ENCODE results near the gene GJB3.

The GJB3 gene

DNA sequence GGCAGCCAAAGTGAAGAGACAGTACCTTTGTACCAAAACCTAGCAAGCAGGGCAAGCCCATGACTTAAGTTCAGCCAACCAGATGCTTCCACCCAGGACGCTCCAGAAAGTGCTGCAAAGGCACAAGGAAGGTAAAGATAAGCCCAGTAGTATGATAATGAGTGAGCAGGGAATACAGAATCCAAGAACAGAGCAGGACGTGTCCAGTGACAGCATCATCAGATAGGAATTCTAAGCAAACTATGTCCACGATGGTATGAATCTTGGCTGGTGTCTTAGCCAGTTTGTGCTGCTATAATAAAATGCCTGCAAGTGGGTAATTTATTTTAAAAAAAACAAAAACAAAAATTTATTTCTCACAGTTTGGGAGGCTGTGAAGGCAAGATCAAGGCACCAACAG is 25.4 kb downstream of the GJB3 start:
- TF ChIP-seq FOXP2 (optimal IDR thresholded peaks at IDR 0.05; ENCODE audit: borderline replicate concordance, extremely low read depth, extremely low read length, insufficient read depth) (no peak), SIN3A (IDR thresholded peaks at IDR 0.05; ENCODE audit: borderline replicate concordance, insufficient read depth, low read length) (no peak), POLR2AphosphoS5 (IDR thresholded peaks at IDR 0.05; ENCODE audit: low read depth, low read length) (no peak), TAF1 (IDR thresholded peaks at IDR 0.05; ENCODE audit: borderline replicate concordance, insufficient read depth, low read length) (no peak)
- TF ChIP-seq, protein P1, sequence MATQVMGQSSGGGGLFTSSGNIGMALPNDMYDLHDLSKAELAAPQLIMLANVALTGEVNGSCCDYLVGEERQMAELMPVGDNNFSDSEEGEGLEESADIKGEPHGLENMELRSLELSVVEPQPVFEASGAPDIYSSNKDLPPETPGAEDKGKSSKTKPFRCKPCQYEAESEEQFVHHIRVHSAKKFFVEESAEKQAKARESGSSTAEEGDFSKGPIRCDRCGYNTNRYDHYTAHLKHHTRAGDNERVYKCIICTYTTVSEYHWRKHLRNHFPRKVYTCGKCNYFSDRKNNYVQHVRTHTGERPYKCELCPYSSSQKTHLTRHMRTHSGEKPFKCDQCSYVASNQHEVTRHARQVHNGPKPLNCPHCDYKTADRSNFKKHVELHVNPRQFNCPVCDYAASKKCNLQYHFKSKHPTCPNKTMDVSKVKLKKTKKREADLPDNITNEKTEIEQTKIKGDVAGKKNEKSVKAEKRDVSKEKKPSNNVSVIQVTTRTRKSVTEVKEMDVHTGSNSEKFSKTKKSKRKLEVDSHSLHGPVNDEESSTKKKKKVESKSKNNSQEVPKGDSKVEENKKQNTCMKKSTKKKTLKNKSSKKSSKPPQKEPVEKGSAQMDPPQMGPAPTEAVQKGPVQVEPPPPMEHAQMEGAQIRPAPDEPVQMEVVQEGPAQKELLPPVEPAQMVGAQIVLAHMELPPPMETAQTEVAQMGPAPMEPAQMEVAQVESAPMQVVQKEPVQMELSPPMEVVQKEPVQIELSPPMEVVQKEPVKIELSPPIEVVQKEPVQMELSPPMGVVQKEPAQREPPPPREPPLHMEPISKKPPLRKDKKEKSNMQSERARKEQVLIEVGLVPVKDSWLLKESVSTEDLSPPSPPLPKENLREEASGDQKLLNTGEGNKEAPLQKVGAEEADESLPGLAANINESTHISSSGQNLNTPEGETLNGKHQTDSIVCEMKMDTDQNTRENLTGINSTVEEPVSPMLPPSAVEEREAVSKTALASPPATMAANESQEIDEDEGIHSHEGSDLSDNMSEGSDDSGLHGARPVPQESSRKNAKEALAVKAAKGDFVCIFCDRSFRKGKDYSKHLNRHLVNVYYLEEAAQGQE (IDR thresholded peaks at IDR 0.05; ENCODE audit: insufficient read depth in 1 of 2, low read depth in 2 of 2, low read length in 2 of 2), result no peak

DNA sequence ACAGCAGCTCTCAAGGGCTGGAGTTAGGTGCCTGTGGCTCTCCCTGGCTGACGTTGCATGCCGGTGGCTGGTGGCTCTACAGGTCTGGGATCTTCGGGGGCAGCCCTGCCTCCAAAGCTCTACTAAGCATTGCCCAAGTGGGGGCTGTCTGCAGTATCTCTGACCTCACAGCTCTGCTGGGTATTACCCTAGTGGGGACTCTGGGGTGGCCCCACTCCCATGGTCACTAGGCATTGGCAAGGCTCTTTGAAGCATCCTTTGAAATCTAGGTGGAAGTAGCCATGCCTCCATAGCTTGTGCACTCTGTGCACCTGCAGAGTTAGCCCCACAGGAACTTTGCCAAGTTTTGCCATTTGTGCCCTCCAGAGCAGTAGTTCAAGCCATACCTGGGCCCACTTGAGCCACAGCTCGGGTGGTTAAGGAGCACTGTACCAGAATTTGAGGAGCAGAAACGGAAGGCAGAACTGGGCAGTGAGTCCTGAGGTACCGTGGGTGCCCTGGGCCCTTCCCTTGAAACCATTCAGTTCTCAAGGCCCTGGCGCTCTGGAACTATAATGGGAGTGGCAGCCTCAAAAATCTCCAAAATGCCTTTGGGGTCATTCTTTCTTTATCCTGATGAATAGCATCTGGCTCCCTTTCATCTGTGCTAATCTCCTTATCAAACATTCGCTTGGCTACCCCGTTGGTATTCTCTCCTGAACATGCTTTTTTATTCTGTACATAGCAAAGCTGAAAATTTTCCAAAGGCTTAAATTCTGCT is 27.2 kb downstream of the GJB3 start:
- TF ChIP-seq SIN3A (IDR thresholded peaks at IDR 0.05; ENCODE audit: borderline replicate concordance, insufficient read depth, low read length), result no peak
- TF ChIP-seq, protein P1 (IDR thresholded peaks at IDR 0.05; ENCODE audit: insufficient read depth in 1 of 2, low read depth in 2 of 2, low read length in 2 of 2), result no peak
- no peak for TF ChIP-seq POLR2AphosphoS5 (IDR thresholded peaks at IDR 0.05; ENCODE audit: low read depth, low read length)
- no peak for TF ChIP-seq FOXP2 (optimal IDR thresholded peaks at IDR 0.05; ENCODE audit: borderline replicate concordance, extremely low read depth, extremely low read length, insufficient read depth)
- TF ChIP-seq TAF1 (IDR thresholded peaks at IDR 0.05; ENCODE audit: borderline replicate concordance, insufficient read depth, low read length), result no peak

DNA sequence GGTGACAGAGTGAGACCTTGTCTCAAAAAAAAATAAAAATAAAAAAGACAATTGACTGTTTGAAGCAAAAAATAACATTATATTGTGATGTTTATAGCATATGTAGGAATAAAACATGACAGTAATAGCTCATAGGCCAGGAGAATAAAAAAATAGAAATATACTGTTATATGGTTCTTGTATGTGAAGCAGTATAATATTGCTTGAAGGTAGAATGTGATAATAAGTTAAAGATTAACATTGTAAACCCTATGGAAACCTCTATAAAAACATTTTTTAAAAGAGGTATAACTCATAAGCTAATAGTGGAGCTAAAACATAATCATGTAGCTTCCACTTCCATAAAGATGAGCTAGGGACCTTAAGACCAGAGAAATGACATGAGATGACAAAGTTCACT is 35.3 kb downstream of the GJB3 start:
- TF ChIP-seq TAF1 (IDR thresholded peaks at IDR 0.05; ENCODE audit: borderline replicate concordance, insufficient read depth, low read length), result no peak

DNA sequence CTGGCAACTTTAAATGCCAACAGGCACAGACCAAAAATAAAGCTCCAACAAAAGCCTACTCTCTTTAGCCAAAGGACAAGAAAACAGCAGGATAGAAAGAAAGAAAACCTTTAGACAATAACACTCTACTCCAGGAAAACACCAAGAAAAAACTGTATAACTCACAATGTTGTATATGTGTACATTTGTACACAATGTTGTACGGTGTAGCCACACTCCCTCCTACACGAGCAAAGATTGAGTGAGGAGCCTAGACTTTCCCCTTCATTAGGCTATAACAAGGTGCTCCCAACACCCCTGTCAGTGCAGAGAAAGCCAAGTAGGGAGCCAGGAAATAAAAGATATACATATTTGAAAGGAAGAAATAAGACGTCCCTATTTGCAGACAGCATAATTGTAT is 35.8 kb downstream of the GJB3 start:
- TF ChIP-seq SIN3A (IDR thresholded peaks at IDR 0.05; ENCODE audit: borderline replicate concordance, insufficient read depth, low read length) (no peak), POLR2AphosphoS5 (IDR thresholded peaks at IDR 0.05; ENCODE audit: low read depth, low read length) (no peak)
- TF ChIP-seq, protein P1 (IDR thresholded peaks at IDR 0.05; ENCODE audit: insufficient read depth in 1 of 2, low read depth in 2 of 2, low read length in 2 of 2), result no peak

DNA sequence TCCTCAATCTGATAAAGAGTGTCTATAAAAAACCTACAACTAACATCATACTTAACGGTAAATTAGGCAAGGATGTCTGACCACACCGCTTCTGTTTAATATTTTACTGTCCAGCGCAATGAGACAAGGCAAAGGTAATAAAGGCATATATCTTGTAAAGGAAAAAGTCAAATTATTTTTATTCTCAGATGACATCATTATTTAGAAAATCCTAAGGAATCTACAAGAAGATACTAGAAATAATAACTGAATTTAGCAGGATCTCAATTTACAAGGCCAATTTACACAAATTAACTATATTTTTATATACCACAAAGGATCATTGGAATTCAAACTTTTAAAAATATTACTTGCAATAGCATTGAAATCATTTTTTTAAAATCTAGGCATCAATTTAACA is 41.2 kb downstream of the GJB3 start:
- TF ChIP-seq FOXP2 (optimal IDR thresholded peaks at IDR 0.05; ENCODE audit: borderline replicate concordance, extremely low read depth, extremely low read length, insufficient read depth) (no peak), POLR2AphosphoS5 (IDR thresholded peaks at IDR 0.05; ENCODE audit: low read depth, low read length) (no peak), SIN3A (IDR thresholded peaks at IDR 0.05; ENCODE audit: borderline replicate concordance, insufficient read depth, low read length) (no peak), TAF1 (IDR thresholded peaks at IDR 0.05; ENCODE audit: borderline replicate concordance, insufficient read depth, low read length) (no peak)
- TF ChIP-seq, protein P1 (IDR thresholded peaks at IDR 0.05; ENCODE audit: insufficient read depth in 1 of 2, low read depth in 2 of 2, low read length in 2 of 2), result no peak

All from PFSK-1 (cell line).